Measurements from ENCODE around the gene FUT2. TPM values are rescaled to one million over a fixed set of nuclear protein-coding genes. Genes with fewer than 3 reads are reported as not detected.

The FUT2 gene
- total RNA-seq, 4 donors from 2014 or later: 0.19 TPM; not detected in 3

DNA sequence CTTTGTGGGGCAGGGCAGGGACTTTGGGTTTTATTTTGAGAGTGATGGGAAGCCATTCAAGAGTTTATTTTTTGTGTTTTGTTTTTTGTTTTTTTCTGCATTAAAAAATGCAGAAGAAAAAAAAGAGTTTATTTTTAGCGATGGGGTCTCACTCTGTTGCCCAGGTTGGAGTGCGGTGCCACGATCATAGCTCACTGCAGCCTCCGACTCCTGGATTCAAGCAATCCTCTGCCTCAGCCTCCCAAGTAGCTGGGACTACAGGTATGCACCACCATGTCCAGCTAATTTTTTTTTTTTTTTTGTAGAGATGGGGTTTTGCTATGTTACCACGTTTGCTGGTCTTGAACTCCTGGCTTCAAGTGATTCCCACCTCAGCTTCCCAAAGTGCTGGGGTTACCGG is 37.3 kb upstream of the FUT2 start:
- ATAC-seq (no peak), DNase-seq (no peak)
- no peaks in the 10 kb centered on the region for H3K27me3 ChIP-seq
- no peaks in the 10 kb centered on the region for H3K36me3 ChIP-seq
- no peak for TF ChIP-seq POLR2A (IDR thresholded peaks at IDR 0.05)
- TF ChIP-seq, protein P1, sequence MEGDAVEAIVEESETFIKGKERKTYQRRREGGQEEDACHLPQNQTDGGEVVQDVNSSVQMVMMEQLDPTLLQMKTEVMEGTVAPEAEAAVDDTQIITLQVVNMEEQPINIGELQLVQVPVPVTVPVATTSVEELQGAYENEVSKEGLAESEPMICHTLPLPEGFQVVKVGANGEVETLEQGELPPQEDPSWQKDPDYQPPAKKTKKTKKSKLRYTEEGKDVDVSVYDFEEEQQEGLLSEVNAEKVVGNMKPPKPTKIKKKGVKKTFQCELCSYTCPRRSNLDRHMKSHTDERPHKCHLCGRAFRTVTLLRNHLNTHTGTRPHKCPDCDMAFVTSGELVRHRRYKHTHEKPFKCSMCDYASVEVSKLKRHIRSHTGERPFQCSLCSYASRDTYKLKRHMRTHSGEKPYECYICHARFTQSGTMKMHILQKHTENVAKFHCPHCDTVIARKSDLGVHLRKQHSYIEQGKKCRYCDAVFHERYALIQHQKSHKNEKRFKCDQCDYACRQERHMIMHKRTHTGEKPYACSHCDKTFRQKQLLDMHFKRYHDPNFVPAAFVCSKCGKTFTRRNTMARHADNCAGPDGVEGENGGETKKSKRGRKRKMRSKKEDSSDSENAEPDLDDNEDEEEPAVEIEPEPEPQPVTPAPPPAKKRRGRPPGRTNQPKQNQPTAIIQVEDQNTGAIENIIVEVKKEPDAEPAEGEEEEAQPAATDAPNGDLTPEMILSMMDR (IDR thresholded peaks at IDR 0.05 in 4 of 5, conservative IDR thresholded peaks at IDR 0.05 in 1 of 5): no peak
- in situ Hi-C loops (cut with MboI; ENCODE audit: low sequenced_read_pairs in 4 of 4) (loop anchor here in 1 of 4 donors (10.0 kb wide), 1 partner anchor 56 kb away; the partner anchor contains the start of gene MAMSTR), intact Hi-C loops (cut with DNase I; ENCODE audit: low total_unique reads) (no loop called here)
- no peaks in the 10 kb centered on the region for H3K9me3 ChIP-seq
- H3K4me3 ChIP-seq: no peak overlapping the region
- no peak overlapping the region for H3K27ac ChIP-seq
- no peaks in the 10 kb centered on the region for H3K4me1 ChIP-seq

DNA sequence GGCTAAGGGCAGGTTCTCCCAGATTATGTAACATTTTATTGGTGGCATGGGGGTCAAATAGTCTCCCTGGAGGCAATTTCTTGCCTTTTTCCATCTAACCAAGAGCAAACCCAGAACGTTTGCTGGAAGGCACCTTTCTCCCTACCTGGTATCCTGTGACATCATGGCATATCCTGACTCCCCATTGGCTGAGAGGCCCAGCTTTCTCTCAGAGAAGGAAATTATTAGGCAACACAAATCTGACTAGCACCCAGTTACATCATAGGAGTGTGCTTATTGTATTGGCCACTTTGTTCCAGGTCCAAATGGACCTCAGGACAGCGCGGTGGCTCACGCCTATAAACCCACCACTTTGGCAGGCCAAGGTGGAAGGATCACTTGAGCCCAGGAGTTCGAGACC is 36.0 kb upstream of the FUT2 start:
- ATAC-seq (no peak), DNase-seq (no peak)
- Histone ChIP-seq H3K9me3 (no peaks in the 10 kb centered on the region), H3K4me1 (no peaks in the 10 kb centered on the region), H3K36me3 (no peaks in the 10 kb centered on the region), H3K4me3 (no peak overlapping the region), H3K27me3 (no peaks in the 10 kb centered on the region), H3K27ac (no peak overlapping the region)
- intact Hi-C loops (cut with DNase I; ENCODE audit: low total_unique reads): no loop called here
- TF ChIP-seq POLR2A (IDR thresholded peaks at IDR 0.05): no peak
- TF ChIP-seq, protein P1 (IDR thresholded peaks at IDR 0.05 in 4 of 5, conservative IDR thresholded peaks at IDR 0.05 in 1 of 5): no peak
- in situ Hi-C loops (cut with MboI; ENCODE audit: low sequenced_read_pairs in 4 of 4): loop anchor here in 1 of 4 donors (10.0 kb wide), 1 partner anchor 55 kb away; the partner anchor contains the start of gene MAMSTR

DNA sequence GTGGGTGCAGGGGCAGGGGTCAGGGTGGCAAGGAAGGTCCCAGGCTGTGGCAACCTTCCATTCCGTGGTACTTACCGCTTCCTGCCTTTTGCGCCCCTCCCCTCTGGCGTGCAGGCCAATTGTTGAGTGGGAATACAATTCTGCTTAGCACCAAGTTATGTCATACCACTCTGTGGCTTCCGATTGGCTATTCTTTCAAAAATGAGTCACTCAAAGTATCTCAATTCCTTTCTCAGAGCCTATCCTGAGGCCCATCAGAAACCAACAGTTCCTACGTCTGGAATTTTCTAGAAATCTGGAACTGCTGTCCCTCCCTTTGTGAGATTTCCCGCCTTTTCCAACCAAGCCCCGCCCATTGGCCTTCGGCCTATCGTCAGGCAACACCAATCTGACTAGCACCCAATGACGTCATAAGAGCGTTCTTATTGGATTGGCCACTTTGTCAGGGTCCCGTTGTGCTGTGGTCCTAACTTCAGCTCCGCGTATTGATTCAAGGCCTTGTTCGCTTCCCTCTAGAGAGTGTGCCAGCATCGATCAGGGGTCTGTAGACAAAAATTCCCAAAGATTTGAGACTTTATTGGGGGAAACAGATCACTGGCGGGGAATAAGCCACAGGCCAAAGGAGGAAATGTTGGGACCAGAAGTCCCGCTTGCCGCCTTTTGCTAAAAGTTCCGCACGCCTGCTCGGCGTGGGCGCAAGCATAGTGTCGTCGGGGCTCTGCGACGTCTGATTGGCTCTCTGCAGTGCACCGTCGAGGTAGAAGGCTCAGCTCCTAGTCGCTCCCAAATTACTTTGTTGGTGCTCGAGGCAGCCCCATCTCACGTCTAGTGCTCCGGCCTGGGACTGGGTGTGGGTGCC is 34.7 kb upstream of the FUT2 start:
- H3K36me3 ChIP-seq: no peaks in the 10 kb centered on the region
- TF ChIP-seq, protein P1 (IDR thresholded peaks at IDR 0.05 in 4 of 5, conservative IDR thresholded peaks at IDR 0.05 in 1 of 5): no peak
- no peak for TF ChIP-seq POLR2A (IDR thresholded peaks at IDR 0.05)
- H3K27me3 ChIP-seq: no peaks in the 10 kb centered on the region
- H3K4me3 ChIP-seq: no peak overlapping the region
- DNase-seq (peak; percentile 66 to 71), ATAC-seq (peak; percentile 96)
- peak overlapping the region in 3 of 4 donors; percentile 40 to 63 (median 47) for H3K27ac ChIP-seq
- in situ Hi-C loops (cut with MboI; ENCODE audit: low sequenced_read_pairs in 4 of 4): no loop called here
- intact Hi-C loops (cut with DNase I; ENCODE audit: low total_unique reads): no loop called here
- no peaks in the 10 kb centered on the region for H3K9me3 ChIP-seq
- no peaks in the 10 kb centered on the region for H3K4me1 ChIP-seq

DNA sequence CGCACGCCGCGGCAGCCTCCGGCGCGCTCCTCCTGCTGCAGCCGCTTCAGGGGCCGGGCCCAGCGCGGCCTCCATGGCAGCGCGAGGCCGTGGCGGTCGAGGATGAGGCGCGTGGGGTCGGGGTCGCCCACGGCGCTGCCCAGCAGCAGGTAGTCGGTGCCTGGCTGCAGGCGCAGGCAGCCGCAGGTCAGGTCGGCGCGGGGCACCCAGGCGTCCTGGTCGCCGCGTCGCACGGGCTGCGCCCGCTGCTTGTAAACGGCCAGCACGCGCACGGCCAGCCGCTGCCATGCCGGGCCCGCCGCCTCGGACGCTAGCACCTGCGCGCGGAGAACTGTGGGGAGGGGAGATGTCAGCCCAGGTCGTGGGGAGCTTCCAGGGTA is 34.1 kb upstream of the FUT2 start:
- Histone ChIP-seq H3K9me3 (no peaks in the 10 kb centered on the region), H3K27me3 (no peaks in the 10 kb centered on the region), H3K27ac (no peak overlapping the region), H3K4me1 (no peaks in the 10 kb centered on the region), H3K4me3 (no peak overlapping the region), H3K36me3 (no peaks in the 10 kb centered on the region)
- no peak for DNase-seq
- in situ Hi-C loops (cut with MboI; ENCODE audit: low sequenced_read_pairs in 4 of 4): no loop called here
- ATAC-seq: no peak
- TF ChIP-seq, protein P1 (IDR thresholded peaks at IDR 0.05 in 4 of 5, conservative IDR thresholded peaks at IDR 0.05 in 1 of 5): no peak
- no peak for TF ChIP-seq POLR2A (IDR thresholded peaks at IDR 0.05)
- intact Hi-C loops (cut with DNase I; ENCODE audit: low total_unique reads): no loop called here
